Neural crest cell (in vitro differentiated cells): ENCODE measurements around the gene TRIM66. TPM values are rescaled to one million over a fixed set of nuclear protein-coding genes. Genes with fewer than 3 reads are reported as not detected.

Source experiments
- DNase-seq: peaks from one replicate; pipeline ENCODE4 v3.0.0; 2021; ENCODE audit warnings: low read depth, mixed read lengths, low spot score
- H3K27ac Mint-ChIP-seq: one replicate; pipeline ENCODE4 v1.8.0; 2021; ENCODE audit warnings: mild to moderate bottlenecking, mixed read lengths; ENCODE audit not compliant: unreplicated experiment
- H3K27me3 Mint-ChIP-seq: 2 replicates; pipeline ENCODE4 v1.8.0; 2021; ENCODE audit warnings: low read depth, mild to moderate bottlenecking, mixed read lengths
- H3K36me3 Mint-ChIP-seq: 2 replicates; pipeline ENCODE4 v1.8.0; 2021; ENCODE audit warnings: low read depth, mild to moderate bottlenecking, mixed read lengths
- H3K4me1 Mint-ChIP-seq: 2 replicates; pipeline ENCODE4 v1.8.0; 2021; ENCODE audit warnings: mixed read lengths
- H3K4me3 Mint-ChIP-seq: one replicate; pipeline ENCODE4 v1.8.0; 2021; ENCODE audit warnings: mild to moderate bottlenecking, mixed read lengths
- H3K9me3 Mint-ChIP-seq: 2 replicates; pipeline ENCODE4 v1.8.0; 2021; ENCODE audit warnings: mixed read lengths
- CTCF ChIP-seq: fragments of 200-600 bp; sonication (generic); conservative IDR thresholded peaks from 2 replicates; pipeline ENCODE4 v1.5.0; 2021; ENCODE audit warnings: antibody characterized with exemption, mild to moderate bottlenecking
- total RNA-seq: library from RNA; stranded (reverse); gene quantifications from 2 replicates; pipeline ENCODE4 v1.2.1, GENCODE V29; 2021

The TRIM66 gene
- total RNA-seq, 1 donor from 2014 or later = 6.5 TPM

GRCh38 chr11:8586805-8587204 is 95.7 kb downstream of the TRIM66 start:
- Mint-ChIP-seq H3K36me3 (peaks cover 4% of the 10 kb centered on the region), H3K4me3 (no peak overlapping the region), H3K4me1 (peaks cover 7% of the 10 kb centered on the region), H3K27ac (no peak overlapping the region), H3K9me3 (peaks cover 3% of the 10 kb centered on the region), H3K27me3 (no peaks in the 10 kb centered on the region)
- TF ChIP-seq CTCF = no peak
- DNase-seq = no peak

- no peaks in the 10 kb centered on the region for H3K27me3 Mint-ChIP-seq
- no peak for DNase-seq
- H3K27ac Mint-ChIP-seq = no peak overlapping the region
- peaks cover 7% of the 10 kb centered on the region for H3K4me1 Mint-ChIP-seq
- no peak overlapping the region for H3K4me3 Mint-ChIP-seq
- peaks cover 4% of the 10 kb centered on the region for H3K36me3 Mint-ChIP-seq
- peaks cover 3% of the 10 kb centered on the region for H3K9me3 Mint-ChIP-seq
- TF ChIP-seq CTCF = no peak
Measured at GRCh38 chr11:8586184-8586583, 96.3 kb downstream of the TRIM66 start.

GRCh38 chr11:8584511-8584910 is 98.0 kb downstream of the TRIM66 start:
- no peak for DNase-seq
- Mint-ChIP-seq H3K4me1 (peaks cover 7% of the 10 kb centered on the region), H3K27ac (peak overlapping the region; percentile 79)

DNA sequence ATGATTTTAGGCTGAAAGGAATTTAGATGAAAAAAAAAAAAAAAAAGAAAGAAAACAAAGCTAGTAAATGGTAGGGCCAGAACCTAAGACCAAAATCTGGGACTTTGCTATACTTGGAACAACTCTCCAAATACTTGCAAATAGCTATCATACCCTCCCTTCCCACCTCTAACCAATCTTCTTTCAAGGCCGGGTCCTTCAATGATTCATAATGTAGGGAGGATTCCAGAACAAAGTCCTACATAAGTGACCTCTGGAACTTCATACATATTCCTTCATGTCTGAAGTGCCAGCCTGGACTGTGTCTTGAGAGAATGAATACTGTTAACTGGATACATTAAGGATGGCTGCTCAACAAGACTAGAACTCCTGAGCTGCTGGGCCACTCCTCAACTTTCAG is 98.4 kb downstream of the TRIM66 start:
- Mint-ChIP-seq H3K36me3 (peaks cover 10% of the 10 kb centered on the region), H3K27me3 (no peaks in the 10 kb centered on the region), H3K4me3 (no peak overlapping the region), H3K4me1 (peaks cover 7% of the 10 kb centered on the region), H3K9me3 (peaks cover 5% of the 10 kb centered on the region), H3K27ac (no peak overlapping the region)
- no peak for DNase-seq
- no peak for TF ChIP-seq CTCF

More at GRCh38 chr11:8584511-8584910, 98.0 kb downstream of the TRIM66 start:
- Mint-ChIP-seq H3K4me3 (no peak overlapping the region), H3K27me3 (no peaks in the 10 kb centered on the region), H3K9me3 (peaks cover 5% of the 10 kb centered on the region), H3K36me3 (peaks cover 11% of the 10 kb centered on the region)
- TF ChIP-seq CTCF = no peak

- DNase-seq = no peak
- H3K27me3 Mint-ChIP-seq = no peaks in the 10 kb centered on the region
- H3K9me3 Mint-ChIP-seq = peaks cover 7% of the 10 kb centered on the region
- no peak overlapping the region for H3K4me3 Mint-ChIP-seq
- peaks cover 7% of the 10 kb centered on the region for H3K36me3 Mint-ChIP-seq
- no peak overlapping the region for H3K27ac Mint-ChIP-seq
- H3K4me1 Mint-ChIP-seq = peaks cover 7% of the 10 kb centered on the region
- TF ChIP-seq CTCF = no peak
Measured at GRCh38 chr11:8581300-8581699, 101.2 kb downstream of the TRIM66 start.
